OCI-LY3 (cell line): ENCODE data around the gene HJURP.

Experiments used
- CTCF ChIP-seq: fragments of 200-600, 300-600 bp; sonication (generic); IDR thresholded peaks from 2 replicates; pipeline ENCODE4 v1.5.1; 2014; ENCODE audit warnings: antibody characterized with exemption, low read length, low read depth
- EZH2phosphoT487 ChIP-seq: fragments of 200-600 bp; shearing (Covaris generic); IDR thresholded peaks from 2 replicates; pipeline ENCODE4 v1.6.1; 2018; ENCODE audit warnings: antibody characterized with exemption, mixed run types, low read depth

- TF ChIP-seq CTCF (no peak), EZH2phosphoT487 (no peak)
Observed at GRCh38 chr2:233811087-233811486, 43.2 kb downstream of the HJURP start.
